Kidney epithelial cell (primary cell): Measurements from ENCODE around the gene KCNRG. TPM values are rescaled to one million over a fixed set of nuclear protein-coding genes. Genes with fewer than 3 reads are reported as not detected.

Experiments
- DNase-seq: peaks from one replicate; pipeline ENCODE4 v3.0.0-alpha.2; 2010; ENCODE audit warnings: low read depth
- H3K27me3 ChIP-seq: 2 replicates; pipeline ENCODE4 v1.6.0; 2011; ENCODE audit warnings: low read length; ENCODE audit not compliant: control insufficient read depth, insufficient read depth
- H3K36me3 ChIP-seq: 2 replicates; pipeline ENCODE4 v1.5.1; 2011; ENCODE audit warnings: low read length; ENCODE audit not compliant: control insufficient read depth, insufficient read depth
- H3K4me3 ChIP-seq: 2 replicates; pipeline ENCODE4 v1.5.1; 2011; ENCODE audit warnings: low read depth, mild to moderate bottlenecking, control low read depth, low read length
- CTCF ChIP-seq: IDR thresholded peaks from 2 replicates; pipeline ENCODE4 v1.5.1; 2011; ENCODE audit warnings: mild to moderate bottlenecking, moderate library complexity, low read length, control low read depth, inconsistent platforms; ENCODE audit not compliant: insufficient read depth, poor library complexity, severe bottlenecking
- total RNA-seq: library from RNA; depleted of rRNA; stranded (reverse); fragments of >200 nt; gene quantifications from 2 replicates; pipeline ENCODE4 v1.2.3, GENCODE V29; 2015

Gene KCNRG
- total RNA-seq, 1 donor from 2014 or later = not detected

GRCh38 chr13:50014386-50014785, 858 bp upstream of the KCNRG start:
- no peaks in the 10 kb centered on the region for H3K27me3 ChIP-seq
- no peak overlapping the region for H3K4me3 ChIP-seq
- H3K36me3 ChIP-seq = no peaks in the 10 kb centered on the region
- no peak for DNase-seq
- no peak for TF ChIP-seq CTCF

GRCh38 chr13:50015750-50016149, 506 bp downstream of the KCNRG start:
- no peak for DNase-seq
- Histone ChIP-seq H3K4me3 (no peak overlapping the region), H3K36me3 (no peaks in the 10 kb centered on the region), H3K27me3 (no peaks in the 10 kb centered on the region)
- TF ChIP-seq CTCF = no peak

GRCh38 chr13:50016444-50016843, 1.2 kb downstream of the KCNRG start:
- H3K36me3 ChIP-seq = no peaks in the 10 kb centered on the region
- no peak for TF ChIP-seq CTCF
- H3K27me3 ChIP-seq = no peaks in the 10 kb centered on the region
- H3K4me3 ChIP-seq = no peak overlapping the region
- DNase-seq = no peak

GRCh38 chr13:50017819-50018218, 2.6 kb downstream of the KCNRG start:
- Histone ChIP-seq H3K4me3 (no peak overlapping the region), H3K36me3 (no peaks in the 10 kb centered on the region), H3K27me3 (no peaks in the 10 kb centered on the region)
- DNase-seq = no peak
- TF ChIP-seq CTCF = no peak

GRCh38 chr13:50025436-50025835, 10.2 kb downstream of the KCNRG start:
- DNase-seq = no peak
- Histone ChIP-seq H3K36me3 (no peaks in the 10 kb centered on the region), H3K27me3 (no peaks in the 10 kb centered on the region), H3K4me3 (no peak overlapping the region)
- no peak for TF ChIP-seq CTCF

GRCh38 chr13:50026788-50027473, 11.7 kb downstream of the KCNRG start:
- no peak for TF ChIP-seq CTCF
- H3K36me3 ChIP-seq = no peaks in the 10 kb centered on the region
- no peak overlapping the region for H3K4me3 ChIP-seq
- no peak for DNase-seq
- no peaks in the 10 kb centered on the region for H3K27me3 ChIP-seq
